ENCODE data around the gene CHD3.

CHD3 gene

GRCh38 chr17:7848739-7849129, 39.9 kb upstream of the CHD3 start:
- ChIA-PET CTCF (interaction anchor here (1.1 to 2.8 kb wide), 8 partner anchors 10 to 141 kb away, joined by 3 to 28 read pairs (median 5); no protein-coding TSS in a partner anchor), POLR2A (no interaction called here)
- H3K4me3 ChIP-seq (ENCODE audit: low read depth, low read length) = no peak overlapping the region
- no peak for TF ChIP-seq CTCF (IDR thresholded peaks at IDR 0.05; ENCODE audit: insufficient read depth, low read length, missing control alignments)
- no peak for DNase-seq (ENCODE audit: low read depth, low spot score)

DNA sequence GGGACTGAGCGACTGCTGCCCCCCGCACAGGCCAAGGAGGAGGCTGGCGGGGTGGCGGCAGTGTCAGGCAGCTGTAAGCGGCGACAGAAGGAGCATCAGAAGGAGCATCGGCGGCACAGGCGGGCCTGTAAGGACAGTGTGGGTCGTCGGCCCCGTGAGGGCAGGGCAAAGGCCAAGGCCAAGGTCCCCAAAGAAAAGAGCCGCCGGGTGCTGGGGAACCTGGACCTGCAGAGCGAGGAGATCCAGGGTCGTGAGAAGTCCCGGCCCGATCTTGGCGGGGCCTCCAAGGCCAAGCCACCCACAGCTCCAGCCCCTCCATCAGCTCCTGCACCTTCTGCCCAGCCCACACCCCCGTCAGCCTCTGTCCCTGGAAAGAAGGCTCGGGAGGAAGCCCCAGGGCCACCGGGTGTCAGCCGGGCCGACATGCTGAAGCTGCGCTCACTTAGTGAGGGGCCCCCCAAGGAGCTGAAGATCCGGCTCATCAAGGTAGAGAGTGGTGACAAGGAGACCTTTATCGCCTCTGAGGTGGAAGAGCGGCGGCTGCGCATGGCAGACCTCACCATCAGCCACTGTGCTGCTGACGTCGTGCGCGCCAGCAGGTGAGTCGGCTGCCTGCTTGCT, 39.3 kb upstream of the CHD3 start:
- H3K4me3 ChIP-seq (ENCODE audit: low read depth, low read length) = no peak overlapping the region
- ChIA-PET POLR2A (no interaction called here), CTCF (interaction anchor here (1.0 to 3.3 kb wide), 9 partner anchors 8 to 141 kb away, joined by 3 to 40 read pairs (median 5); partner anchors contain the start of gene KDM6B)
- no peak for DNase-seq (ENCODE audit: low read depth, low spot score)
- no peak for TF ChIP-seq CTCF (IDR thresholded peaks at IDR 0.05; ENCODE audit: insufficient read depth, low read length, missing control alignments)

DNA sequence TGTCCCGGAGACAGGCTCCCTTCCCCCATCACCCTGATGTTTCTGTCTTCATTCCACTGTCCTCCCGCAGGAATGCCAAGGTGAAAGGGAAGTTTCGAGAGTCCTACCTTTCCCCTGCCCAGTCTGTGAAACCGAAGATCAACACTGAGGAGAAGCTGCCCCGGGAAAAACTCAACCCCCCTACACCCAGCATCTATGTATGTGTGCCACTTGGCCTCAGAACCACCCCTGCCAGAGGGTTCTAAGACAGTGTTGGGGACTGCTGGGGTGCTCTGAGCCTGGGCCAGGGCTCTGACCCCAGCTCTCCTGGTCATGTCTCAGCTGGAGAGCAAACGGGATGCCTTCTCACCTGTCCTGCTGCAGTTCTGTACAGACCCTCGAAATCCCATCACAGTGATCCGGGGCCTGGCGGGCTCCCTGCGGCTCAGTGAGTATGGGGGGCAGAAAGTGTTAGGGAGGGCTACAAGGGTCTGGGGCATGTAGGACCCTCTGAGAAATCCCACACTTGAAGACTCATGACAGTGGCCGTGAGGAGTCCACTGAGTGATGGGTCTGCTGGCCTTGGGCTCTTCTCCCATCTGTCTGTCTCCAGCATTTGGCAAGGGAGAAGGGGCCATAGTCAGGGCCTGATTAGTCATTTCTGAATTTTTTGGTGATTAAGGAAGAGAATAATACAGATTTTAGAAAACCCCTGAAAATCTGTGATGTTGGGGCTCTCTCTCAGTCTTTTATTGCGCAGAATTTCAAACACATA, 38.7 kb upstream of the CHD3 start:
- TF ChIP-seq CTCF (IDR thresholded peaks at IDR 0.05; ENCODE audit: insufficient read depth, low read length, missing control alignments) = no peak
- CTCF ChIA-PET = interaction anchor here (1.0 to 3.3 kb wide), 11 partner anchors 9 to 191 kb away, joined by 3 to 40 read pairs (median 3); partner anchors contain the start of gene KDM6B
- no peak overlapping the region for H3K4me3 ChIP-seq (ENCODE audit: low read depth, low read length)
- DNase-seq (ENCODE audit: low read depth, low spot score) = no peak
- POLR2A ChIA-PET = no interaction called here

DNA sequence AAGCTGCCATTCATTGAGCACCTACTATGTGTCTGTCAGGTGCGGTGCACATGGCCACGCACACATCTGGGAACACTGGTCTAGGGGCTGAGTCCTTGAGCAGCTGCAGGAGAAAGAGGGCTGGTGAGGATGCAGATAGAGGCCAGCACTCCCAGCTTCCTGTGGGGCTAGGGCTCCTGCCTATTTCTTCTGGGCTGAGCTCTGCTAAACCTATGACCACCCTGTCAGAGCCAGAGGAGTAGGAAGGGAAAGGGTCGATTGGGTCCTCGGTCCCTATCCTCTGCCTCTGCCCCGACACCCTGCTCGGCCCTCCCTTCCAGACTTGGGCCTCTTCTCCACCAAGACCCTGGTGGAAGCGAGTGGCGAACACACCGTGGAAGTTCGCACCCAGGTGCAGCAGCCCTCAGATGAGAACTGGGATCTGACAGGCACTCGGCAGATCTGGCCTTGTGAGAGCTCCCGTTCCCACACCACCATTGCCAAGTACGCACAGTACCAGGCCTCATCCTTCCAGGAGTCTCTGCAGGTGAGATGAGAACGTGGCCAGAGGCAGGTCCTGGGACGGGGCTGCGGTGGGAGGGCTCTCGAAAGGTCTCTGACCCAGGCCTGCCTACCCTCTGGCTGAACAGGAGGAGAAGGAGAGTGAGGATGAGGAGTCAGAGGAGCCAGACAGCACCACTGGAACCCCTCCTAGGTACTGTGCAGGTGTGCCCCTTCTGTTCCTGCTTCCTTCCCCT, 37.7 kb upstream of the CHD3 start:
- TF ChIP-seq CTCF (IDR thresholded peaks at IDR 0.05; ENCODE audit: insufficient read depth, low read length, missing control alignments) = no peak
- DNase-seq (ENCODE audit: low read depth, low spot score) = no peak
- ChIA-PET CTCF (interaction anchor here (0.6 to 3.3 kb wide), 12 partner anchors 9 to 209 kb away, joined by 3 to 40 read pairs (median 6); partner anchors contain the start of gene KDM6B), POLR2A (no interaction called here)
- no peak overlapping the region for H3K4me3 ChIP-seq (ENCODE audit: low read depth, low read length)

DNA sequence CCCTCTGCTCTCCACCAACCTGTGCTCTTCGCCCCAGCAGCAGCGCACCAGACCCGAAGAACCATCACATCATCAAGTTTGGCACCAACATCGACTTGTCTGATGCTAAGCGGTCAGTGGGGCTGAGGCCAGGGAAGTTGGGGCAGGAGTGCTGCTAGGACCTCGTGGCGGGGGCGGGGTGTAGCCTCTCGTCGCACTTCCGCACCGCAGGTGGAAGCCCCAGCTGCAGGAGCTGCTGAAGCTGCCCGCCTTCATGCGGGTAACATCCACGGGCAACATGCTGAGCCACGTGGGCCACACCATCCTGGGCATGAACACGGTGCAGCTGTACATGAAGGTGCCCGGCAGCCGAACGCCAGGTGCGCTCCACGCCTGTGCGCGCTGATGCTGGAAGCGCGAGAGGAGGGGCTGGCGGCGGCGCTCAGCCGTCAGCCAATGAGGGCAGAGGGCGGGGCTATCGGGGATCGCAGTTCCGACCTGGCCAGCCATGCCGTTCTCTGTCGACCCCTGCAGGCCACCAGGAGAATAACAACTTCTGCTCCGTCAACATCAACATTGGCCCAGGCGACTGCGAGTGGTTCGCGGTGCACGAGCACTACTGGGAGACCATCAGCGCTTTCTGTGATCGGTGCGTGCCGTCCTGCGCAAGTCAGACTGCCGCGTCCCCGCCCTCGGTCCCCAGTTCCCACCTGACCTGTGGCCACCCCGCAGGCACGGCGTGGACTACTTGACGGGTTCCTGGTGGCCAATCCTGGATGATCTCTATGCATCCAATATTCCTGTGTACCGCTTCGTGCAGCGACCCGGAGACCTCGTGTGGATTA, 36.9 kb upstream of the CHD3 start:
- POLR2A ChIA-PET = no interaction called here
- CTCF ChIA-PET = interaction anchor here (1.0 to 3.3 kb wide), 8 partner anchors 11 to 208 kb away, joined by 3 to 40 read pairs (median 12); partner anchors contain the start of gene KDM6B
- no peak overlapping the region for H3K4me3 ChIP-seq (ENCODE audit: low read depth, low read length)
- TF ChIP-seq CTCF (IDR thresholded peaks at IDR 0.05; ENCODE audit: insufficient read depth, low read length, missing control alignments) = peak; percentile 93
- no peak for DNase-seq (ENCODE audit: low read depth, low spot score)
